Amniotic epithelial cell (primary cell): Measurements from ENCODE around the gene MICALL2.

Source experiments
- DNase-seq: peaks from one replicate; pipeline ENCODE4 v3.0.0-alpha.2; 2010; ENCODE audit warnings: low read depth

MICALL2 gene

DNA sequence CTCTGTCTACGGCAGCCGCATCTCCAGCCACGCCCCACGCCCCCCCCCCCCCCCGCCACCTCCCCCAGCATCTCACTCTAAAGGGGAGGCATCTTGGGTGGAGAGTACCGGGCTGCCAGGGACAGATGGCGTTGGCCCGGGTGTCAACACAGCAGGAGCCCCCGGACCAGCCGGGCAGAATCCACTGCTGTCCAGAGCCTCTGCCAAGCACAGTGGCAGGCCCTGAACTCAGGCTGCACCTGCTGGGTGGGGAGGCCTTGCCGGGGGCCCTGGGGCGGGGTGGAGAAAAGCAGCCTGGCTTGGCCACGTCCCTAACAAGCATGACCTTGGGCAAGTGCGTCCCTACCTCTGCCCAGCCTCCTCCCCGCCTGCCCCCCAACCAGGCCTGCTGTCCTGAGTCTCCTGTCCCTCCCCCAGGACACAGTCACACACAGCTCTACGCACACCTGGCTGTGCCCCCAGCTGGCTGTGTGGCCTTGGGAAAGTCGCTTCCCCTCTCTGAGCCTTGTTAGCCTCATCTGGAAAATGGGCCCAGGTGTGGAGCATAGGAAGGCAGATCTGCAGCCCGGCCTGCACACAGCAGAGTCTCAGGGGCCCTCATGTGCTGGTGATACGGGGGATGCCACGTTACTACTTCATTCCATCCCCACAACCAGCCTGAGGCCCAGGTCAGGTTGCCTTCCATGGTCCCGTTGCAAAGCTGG is 45.2 kb downstream of the MICALL2 start:
- no peak for DNase-seq

DNA sequence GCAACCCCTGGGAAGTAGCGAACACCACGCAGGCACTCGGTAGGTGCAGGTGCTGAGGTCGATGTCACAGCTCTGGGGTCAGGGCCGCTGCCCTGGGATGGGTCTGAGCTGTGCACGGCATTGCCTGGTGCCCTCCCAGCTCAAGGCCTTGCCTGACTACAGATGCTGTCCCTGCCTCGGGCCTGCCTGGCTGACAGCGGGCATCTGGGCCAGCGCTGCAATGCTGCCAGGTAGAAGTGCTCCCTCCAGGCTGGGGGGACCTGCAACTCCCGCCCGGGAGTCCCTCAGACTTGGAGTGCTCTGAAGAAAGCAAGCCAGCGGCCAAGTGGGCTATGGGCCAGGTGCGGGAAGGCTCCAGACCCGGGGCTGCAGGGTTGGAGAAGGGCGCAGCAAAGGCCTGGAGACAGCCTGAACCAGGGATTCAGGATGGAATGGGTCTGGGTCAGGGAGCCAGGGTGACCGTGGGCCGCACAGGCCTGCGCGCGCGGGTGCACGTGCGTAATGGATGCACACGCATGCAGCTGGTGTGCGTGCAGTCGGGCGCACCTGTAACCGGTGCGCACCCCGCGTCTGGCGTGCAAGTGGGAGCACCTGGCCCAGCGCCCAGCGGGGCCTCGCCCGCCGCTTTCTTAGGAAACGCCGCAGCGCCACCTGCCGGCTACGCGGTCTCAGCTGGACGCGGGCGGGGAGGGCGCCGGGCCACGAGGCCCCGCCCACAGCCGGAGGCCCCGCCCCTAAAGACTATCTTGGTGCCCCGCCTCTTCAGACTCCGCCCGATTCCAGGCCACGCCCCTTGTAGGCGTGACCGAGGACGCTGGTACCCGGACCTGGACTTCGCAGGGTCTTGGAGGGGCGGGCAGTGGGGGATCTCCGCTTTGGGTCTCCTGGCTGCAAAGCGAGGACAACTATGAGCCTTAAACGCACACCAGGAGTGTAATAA is 46.7 kb downstream of the MICALL2 start:
- peak; percentile 63 for DNase-seq

DNA sequence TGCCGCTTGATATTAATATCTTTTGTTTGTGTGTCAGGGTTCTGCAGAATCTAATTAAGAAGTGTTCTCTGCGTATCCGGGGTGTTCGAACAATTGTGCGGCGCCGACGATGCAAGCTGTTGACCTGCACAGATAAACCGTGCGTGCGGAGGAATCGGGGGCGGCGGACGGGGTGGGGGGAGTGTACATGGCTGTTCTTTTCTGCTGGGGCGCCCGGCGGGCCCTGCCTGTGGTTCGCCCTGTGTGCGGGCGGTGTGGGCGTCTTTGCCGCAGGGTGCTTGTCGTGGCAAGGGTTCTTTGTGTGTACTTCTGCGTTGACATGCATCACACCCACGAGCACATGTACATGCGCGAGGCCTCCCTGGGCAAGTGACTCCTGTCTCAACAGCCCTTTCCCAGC is 47.9 kb downstream of the MICALL2 start:
- DNase-seq, result no peak

DNA sequence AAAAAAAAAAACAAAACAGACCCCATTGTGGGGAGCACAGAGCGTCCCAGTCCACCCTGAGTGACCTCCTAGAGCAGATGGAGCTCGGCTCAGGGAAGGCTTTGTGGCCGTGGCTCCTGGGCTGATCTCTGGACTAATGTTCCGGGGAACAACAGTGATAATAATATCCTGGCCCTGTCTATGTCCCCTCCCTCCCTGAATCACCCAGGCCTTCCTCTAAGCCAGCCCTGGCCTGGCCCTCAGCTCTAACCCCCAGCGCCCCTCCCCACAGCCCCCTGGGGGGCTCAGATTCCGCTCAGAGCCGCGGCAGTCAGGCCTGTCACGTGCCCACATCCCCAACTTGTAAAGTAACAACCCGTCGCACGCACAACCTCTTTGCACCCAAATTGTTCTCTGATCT is 48.3 kb downstream of the MICALL2 start:
- DNase-seq, result no peak

DNA sequence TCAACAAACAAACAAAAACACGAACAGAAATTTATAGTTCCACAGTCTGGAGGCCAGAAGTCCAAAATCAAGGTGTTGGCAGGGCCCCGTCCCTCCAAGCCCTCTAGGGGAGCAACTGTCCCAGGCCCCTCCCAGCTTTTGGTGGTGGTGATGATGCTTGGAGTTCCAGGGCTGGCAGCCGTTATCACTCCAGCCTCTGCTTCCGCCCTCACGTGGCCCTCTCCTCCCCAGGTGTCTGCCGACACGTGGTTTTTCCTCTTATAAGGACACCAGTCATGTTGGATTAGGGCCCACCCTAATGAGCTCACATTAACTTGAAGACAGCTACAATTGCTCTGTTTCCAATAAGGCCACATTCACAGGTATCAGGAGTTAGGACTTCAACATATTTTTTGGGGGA is 49.7 kb downstream of the MICALL2 start:
- no peak for DNase-seq

DNA sequence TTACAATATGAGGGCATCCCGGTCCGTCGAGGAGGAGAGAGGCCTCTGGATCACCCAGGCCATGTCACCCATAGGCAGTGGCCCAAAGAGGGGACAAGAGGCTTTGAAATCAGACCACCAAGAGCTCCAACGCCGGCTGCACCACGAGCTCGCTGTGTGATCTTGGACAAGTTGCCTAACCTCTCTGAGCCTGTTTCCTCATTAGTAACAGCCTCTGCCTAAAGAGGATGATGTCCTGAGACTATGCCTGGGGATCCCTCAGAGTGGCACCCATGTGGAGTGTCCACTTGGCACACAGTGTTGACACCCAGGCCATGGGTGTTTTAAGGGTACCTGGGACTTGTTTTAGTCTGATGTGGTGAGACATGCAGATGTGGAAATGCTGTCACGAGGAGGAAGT is 50.8 kb downstream of the MICALL2 start:
- no peak for DNase-seq

DNA sequence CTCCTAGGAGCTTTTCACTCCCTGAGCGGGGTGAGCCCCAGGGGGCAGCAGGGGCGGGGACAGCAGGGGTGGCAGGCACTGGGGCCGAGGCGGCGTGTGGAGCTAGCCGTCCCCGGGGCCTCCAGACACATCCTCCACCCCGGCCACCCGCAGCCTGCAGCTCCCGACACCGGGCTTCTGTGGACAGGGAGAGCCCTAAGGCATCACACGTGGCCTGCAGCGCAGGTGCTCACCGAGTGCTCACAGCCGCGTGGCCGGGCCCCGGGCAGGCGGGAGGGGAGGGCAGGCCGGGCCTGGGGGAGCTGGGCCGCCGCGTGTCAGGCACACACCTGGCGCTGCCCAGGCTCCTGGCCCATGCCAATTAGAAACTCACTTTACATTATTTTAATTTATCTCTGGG is 51.4 kb downstream of the MICALL2 start:
- no peak for DNase-seq

DNA sequence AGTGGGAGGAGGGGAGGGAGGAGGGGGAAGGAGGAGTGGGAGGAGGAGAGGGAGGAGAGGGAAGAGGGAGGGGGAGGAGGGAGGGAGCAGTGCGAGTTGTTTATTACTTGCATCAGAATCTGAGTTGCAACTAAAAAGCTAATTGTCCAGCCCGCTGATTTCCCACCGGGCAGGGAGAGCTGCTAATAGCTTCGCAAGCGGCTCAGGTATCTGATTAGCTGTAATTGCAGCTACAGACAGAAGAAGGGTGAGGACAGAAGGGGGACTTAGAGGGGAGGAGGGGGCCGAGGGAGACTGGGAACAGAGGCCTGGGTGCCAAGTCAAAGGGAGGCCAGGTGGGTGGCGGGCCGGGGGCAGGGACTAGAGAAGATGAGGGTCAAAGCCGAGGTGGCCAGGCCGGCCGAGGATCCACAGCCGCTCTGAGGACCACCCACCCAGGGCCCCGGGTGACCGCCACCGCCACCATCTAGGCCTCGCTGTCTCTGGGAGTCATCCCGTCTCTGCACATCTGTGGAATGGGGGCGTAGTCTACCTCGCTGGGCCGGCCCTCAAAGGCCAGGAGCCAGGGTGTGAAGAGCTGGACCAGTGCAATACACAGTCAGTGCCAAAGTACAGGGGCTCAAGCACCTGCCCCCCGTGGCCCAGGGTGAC is 54.2 kb downstream of the MICALL2 start:
- no peak for DNase-seq

DNA sequence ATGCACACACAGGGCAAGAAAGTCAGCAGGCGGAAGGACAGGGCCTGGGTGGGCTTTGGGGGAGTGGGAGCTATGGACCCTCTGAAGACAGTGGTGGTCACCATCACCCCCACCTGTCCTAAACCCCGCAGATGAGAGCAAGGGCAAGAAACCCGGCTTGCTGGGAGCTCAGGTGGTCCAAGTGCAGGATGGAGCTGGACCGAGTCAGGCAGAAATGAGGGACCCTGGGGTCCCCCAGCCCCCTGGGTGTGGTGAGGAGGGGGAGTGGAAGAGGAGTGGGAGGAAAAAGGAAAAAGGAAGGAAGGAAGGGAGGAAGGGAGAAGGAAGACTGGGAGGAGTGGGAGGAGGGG is 54.8 kb downstream of the MICALL2 start:
- DNase-seq, result no peak

DNA sequence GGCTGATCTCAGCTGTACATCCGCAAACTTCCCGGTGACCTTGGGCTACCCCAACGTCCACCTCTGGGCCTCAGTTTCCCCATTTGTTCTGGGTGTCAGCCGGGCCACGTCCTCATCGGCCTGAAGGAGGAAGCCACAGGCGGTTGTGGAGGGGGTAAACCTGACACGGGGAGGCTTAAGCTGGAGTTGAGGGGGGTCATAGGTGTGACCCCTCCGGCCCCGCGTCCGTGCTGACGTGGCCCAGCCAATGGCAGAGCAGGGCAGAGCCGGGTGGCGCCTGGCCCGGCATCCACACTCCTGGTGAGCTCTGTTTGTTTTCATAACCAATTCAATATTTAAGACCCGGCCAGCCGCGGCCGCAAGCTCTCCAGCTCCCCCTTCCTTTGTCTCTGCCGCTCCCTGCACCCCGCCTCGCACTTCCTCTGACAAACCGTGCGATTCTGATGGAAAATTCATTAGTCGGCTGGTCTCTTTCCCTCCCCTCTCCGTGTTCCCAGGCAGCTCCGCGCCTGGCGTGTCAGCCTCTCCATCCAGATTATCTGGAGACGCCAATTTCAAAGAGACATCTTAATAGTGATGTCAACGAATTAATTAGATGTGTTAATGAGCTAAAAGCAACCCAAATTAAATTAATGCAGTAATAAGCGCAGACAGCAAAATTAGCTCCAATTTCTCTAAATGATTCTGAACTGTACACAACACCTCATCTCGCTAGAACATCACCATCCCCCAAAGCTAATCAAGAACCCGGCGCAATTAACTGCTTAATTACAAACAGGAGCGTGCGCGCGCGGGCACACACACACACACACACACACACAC is 55.4 kb downstream of the MICALL2 start:
- DNase-seq, result peak; percentile 13

DNA sequence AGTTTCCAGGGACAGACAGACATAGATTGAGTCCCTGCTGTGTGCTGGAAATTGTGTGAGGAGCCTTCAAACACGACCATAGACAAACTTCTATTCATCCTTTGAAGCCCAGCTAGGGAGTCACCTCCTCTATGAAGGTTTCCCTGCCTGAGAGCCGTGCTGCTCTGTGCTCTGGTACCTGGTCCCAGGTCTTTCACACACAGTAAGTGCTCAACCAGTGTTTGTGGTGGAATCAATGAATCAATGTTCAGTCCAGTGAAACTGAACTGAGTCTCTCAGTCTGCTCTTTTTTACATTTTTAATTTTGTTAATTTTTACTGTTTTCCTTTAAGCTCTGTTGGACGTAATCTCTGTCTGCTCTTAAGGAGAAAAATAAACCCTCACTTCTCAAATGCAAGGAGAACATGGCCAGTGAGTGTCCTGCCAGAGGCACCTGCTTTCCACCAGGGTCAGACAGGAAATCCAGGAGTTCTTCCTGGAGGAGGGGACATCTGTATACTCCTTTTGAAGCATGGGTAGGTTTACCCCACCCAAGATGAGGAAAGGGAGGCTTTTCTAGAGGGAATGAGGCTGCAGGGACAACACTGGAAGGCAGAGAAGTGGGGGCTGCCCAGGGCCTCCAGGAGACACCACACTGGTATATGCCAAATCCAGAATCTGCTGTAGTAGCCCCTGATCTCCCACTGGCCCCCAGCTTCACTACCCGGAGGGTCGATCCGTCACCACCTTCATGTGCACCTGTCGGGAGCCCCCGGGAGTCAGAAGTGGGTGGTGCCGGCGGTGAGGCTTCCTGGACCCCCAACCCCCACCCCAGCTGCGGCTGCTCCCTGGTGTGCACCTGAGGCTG is 56.3 kb downstream of the MICALL2 start:
- no peak for DNase-seq

DNA sequence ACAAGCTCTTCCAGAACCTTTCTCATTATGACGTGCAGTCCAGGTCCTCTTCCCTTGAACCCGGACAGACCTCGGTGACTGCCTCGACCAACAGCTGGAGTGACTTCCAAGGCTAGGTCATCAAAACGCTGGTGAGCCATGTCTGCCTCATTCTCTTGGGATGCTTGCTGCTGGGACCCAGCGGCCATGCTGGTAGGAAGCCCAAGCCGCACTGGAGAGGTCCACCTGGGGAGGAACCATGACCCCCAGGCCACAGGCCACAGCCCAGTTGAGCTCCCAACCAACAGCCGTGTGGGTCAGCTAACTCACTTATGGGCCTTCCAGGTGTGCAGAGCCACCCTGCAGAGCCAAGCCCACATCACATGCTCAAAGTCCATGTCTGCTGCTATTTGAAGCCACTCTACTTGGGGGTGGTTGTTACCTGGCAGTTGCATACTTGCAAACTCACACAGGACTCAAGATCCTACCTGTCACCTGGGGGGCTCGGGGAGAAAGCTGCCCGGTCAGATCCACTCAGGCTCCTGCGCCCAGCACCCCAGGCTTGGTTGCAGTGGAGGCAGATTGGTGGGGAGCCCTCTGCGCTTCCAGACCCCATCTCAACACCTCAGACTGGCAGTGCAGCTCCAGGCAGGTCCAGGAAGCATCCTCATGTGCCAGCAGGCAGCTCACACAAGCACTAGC is 57.0 kb downstream of the MICALL2 start:
- no peak for DNase-seq

DNA sequence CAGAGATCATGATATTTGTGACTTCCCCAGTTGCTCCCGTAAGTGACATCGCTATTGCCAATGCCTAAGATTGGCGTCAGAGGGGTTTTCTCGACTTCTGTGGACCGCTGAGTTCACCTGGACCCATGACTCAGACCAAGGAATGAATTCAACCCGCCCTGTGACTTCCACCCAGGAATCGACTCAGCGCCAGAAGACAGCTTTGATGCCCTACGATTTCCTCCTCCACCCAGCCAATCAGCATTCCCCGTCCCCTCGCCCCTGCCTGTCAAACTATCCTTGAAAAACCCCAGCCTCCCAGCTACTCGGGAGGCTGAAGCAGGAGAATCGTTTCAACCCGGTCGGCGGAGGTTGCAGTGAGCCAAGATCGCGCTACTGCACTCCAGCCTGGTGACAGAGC is 58.3 kb downstream of the MICALL2 start:
- no peak for DNase-seq

DNA sequence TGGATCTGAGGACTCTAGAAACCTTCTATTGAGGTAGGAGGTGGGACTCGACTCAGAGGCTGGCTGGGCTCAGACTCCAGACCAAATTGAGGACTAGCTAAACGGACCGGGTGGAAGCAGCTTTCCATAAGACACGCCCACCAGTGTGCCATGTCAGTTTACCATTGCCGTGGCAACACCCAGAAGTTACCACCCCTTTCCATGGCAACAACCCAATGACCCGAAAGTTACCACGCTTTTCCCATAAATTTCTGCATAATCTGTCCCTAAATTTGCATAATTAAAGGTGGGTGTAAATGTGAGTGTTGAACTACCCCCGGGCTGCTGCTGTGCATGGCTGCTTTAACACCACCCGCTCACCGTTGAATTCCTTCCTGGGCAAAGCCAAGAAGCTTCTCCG is 58.9 kb downstream of the MICALL2 start:
- no peak for DNase-seq

DNA sequence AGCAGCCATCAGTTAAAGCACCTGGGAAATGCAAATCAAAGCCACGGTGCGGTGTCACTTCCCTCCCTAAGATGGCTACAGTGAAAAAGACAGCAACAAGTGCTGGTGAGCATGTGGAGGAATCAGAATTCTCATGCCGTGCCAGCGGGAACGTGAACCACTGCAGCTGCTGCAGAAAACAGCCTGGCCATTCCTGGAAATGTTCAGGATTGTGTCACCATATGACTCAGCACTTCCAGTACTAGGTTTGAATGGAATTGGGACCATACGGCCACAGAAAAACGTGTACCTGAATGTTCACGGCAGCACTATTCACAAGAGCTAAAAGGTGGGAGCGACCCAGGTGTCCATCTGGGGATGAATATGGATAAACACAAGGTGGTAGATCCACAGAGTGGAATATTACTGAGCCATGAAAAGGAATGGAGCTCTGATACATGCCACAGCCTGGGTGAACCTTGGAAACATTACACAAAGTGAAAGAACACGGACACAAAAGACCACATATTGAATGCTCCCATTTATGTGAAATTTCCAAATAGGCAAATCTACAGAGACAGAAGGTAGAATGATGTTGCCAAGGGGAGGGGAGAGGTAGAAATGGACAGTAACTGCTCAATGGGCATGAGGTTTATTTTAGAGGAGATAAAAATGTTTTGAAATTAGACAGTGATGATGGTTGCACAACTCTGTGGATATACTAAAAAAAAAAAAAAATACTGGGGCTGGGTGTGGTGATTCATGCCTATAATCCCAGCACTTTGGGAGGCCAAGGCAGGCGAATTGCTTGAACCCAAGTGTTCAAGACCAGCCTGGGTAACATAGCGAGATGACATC is 61.6 kb downstream of the MICALL2 start:
- peak; percentile 62 for DNase-seq

DNA sequence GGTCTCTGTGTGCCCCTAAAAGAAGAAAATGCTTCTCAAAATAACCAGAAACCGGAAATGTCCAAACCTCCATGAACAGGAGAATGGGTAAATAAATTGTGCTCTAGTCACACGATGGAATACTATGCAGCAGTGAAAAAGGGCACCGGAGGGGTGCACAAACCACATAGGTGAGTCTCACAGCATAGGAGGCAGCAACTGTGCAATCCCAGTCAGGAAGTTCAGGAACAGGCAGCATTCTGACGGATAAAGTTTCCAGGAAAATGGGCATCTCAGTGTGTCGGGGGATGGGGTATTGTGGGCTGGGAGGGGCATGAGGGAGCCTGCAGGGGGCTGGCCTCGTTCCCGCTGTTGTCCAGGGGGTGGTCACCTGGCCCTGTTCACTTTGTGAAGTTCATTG is 63.1 kb downstream of the MICALL2 start:
- no peak for DNase-seq

DNA sequence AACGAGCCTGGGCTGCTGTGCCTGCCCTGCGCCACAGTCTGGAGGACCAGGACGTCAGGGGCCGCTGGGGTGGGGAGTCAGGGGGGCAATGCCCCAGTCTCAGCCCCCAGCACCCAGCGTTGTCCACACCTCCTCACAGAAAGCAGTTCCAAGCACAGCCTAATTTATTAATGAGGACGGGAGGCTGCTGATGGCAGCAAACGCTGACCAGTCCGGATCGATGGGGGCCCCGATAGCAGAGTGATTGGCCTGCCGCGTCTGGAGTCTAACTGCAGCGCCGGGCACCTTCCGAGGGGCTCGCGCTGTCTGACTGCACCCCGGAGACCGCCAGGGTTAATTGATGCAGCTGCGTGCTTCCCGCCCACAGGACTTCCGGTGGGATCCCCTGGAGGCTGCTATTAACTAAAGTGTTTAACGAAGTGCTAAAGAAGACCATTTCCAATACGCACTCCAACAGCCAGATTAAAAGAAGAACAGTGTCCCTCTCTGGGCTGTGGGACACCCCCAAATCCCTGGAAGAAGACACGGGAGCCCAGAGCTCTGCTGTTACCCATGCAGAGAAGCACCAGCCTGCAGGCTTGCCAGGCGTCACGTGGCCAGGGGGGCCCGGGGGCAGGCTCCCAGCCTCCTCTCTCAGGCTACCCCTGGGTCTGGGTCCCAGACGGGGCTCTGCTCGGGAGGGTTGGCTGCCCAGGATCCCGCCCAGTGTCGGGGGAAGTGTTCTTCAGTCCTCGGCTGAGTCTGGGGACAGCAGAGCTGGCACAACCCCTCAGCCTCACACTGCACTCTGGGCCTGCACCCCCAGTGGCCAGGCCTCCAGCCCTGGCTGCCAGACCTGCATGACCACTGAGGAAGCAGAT is 63.8 kb downstream of the MICALL2 start:
- no peak for DNase-seq

DNA sequence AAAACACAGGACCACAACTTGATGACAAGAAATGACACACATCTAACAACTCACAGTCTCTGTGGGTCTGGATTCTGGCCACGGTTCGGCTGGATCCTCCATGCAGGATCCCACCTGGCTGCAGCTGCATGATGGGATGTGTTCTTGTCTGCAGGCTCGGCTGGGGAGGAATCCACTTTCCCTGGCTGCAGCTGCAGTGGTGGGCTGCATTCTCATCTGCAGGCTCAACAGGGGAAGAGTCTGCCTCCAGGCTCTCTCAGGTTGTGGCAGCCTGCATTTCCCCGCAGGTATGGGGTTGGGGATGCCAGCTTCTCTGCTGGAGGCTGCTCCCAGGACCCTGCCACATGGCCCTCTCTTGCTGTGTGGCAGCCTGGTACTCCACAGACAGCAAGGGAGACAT is 64.9 kb downstream of the MICALL2 start:
- DNase-seq, result no peak

DNA sequence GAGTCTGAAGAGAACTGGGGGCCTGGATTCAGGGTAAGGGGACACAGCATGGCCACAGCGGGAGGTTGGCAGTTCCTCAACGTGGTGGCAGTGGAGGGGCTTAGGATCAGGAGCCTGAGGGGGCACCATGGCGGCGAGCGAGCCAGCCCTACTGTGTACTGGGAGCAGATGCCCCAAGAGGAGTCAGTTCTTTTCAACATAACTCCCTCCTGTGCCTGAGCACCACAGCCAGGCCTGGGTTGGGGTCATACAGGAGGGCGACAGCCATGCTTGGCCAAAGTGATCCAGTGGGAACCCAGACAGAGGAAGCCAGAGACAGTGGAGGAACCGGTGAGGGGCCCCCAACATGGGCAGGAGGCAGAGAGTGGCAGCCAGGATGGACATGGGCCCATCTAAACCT is 65.8 kb downstream of the MICALL2 start:
- no peak for DNase-seq
